ENCODE measurements around the gene PTPRQ. TPM values are rescaled to one million over a fixed set of nuclear protein-coding genes. Genes with fewer than 3 reads are reported as not detected.

The PTPRQ gene
- total and polyA plus RNA-seq, 9 of the 15 experiments (the other 6 are each of a cell fraction or from before 2014, with no cell fraction given): not detected

GRCh38 chr12:80593766-80594165 is 149.7 kb downstream of the PTPRQ start:
- no peak for ATAC-seq
- ChIA-PET CTCF (ENCODE audit: low intra/inter-chr PET ratio) (no interaction called here), POLR2A (no interaction called here)
- in situ Hi-C loops (cut with MboI): no loop called here
- no peak for FAIRE-seq
- no peaks in the 10 kb centered on the region for H4K20me1 ChIP-seq (replicated peaks; ENCODE audit: control insufficient read depth, insufficient read depth, low read length)
- no peak overlapping the region for H3K4me3 ChIP-seq
- H3K36me3 ChIP-seq (ENCODE audit: control insufficient read depth, insufficient read depth, low read length): no peaks in the 10 kb centered on the region
- no TSS peak for BruUV-seq (replicated peaks)
- intact Hi-C loops (cut with micrococcal nuclease): no loop called here
- H3K9me1 ChIP-seq (ENCODE audit: control insufficient read depth, insufficient read depth, low read length): no peaks in the 10 kb centered on the region
- no peak overlapping the region for H3K27ac ChIP-seq (ENCODE audit: extremely low read depth, low read depth, low read length)
- no peak overlapping the region for H3K4me2 ChIP-seq (ENCODE audit: insufficient read depth, low read length)
- H3K27me3 ChIP-seq (ENCODE audit: control insufficient read depth in 2 of 2, insufficient read depth in 2 of 2, low read length in 2 of 2): no peaks in the 10 kb centered on the region
- DNase-seq (ENCODE audit: extremely low read depth in 1 of 4, low spot score in 3 of 4): no peak
- H2AFZ ChIP-seq (ENCODE audit: low read depth, low read length): no peak overlapping the region
- 0% methylated on average over 1 of the region's 1 CpG for WGBS (ENCODE audit: insufficient coverage, low coverage, missing lambda C conversion rate)
- H3K9me3 ChIP-seq (replicated peaks; ENCODE audit: control insufficient read depth, insufficient read depth, low read depth, low read length): no peaks in the 10 kb centered on the region
- H3K4me1 ChIP-seq (replicated peaks in 1 of 2; ENCODE audit: control insufficient read depth in 2 of 2, insufficient read depth in 2 of 2, low read length in 2 of 2): no peaks in the 10 kb centered on the region
- H3K9ac ChIP-seq (ENCODE audit: insufficient read depth in 1 of 2, low read depth in 2 of 2, low read length in 2 of 2): no peak overlapping the region
- H3K79me2 ChIP-seq (ENCODE audit: control insufficient read depth, insufficient read depth, low read length): no peaks in the 10 kb centered on the region
- TF ChIP-seq CREB3 (tag; conservative IDR thresholded peaks at IDR 0.05; ENCODE audit: low read depth) (no peak), NR1H2 (CRISPR knock-in tag; IDR thresholded peaks at IDR 0.05) (no peak), L3MBTL2 (IDR thresholded peaks at IDR 0.05) (no peak), NFIC (IDR thresholded peaks at IDR 0.05) (no peak)

GRCh38 chr12:80596509-80596908 is 152.5 kb downstream of the PTPRQ start:
- Histone ChIP-seq H2AFZ (ENCODE audit: low read depth, low read length) (no peak overlapping the region), H3K27ac (ENCODE audit: extremely low read depth, low read depth, low read length) (no peak overlapping the region), H3K9ac (ENCODE audit: insufficient read depth in 1 of 2, low read depth in 2 of 2, low read length in 2 of 2) (no peak overlapping the region), H3K27me3 (ENCODE audit: control insufficient read depth in 2 of 2, insufficient read depth in 2 of 2, low read length in 2 of 2) (no peaks in the 10 kb centered on the region), H3K79me2 (ENCODE audit: control insufficient read depth, insufficient read depth, low read length) (no peaks in the 10 kb centered on the region), H3K9me1 (ENCODE audit: control insufficient read depth, insufficient read depth, low read length) (no peaks in the 10 kb centered on the region), H3K4me1 (replicated peaks in 1 of 2; ENCODE audit: control insufficient read depth in 2 of 2, insufficient read depth in 2 of 2, low read length in 2 of 2) (no peaks in the 10 kb centered on the region), H3K36me3 (ENCODE audit: control insufficient read depth, insufficient read depth, low read length) (no peaks in the 10 kb centered on the region), H4K20me1 (replicated peaks; ENCODE audit: control insufficient read depth, insufficient read depth, low read length) (no peaks in the 10 kb centered on the region), H3K4me2 (ENCODE audit: insufficient read depth, low read length) (no peak overlapping the region), H3K9me3 (replicated peaks; ENCODE audit: control insufficient read depth, insufficient read depth, low read depth, low read length) (no peaks in the 10 kb centered on the region), H3K4me3 (no peak overlapping the region)
- BruUV-seq (replicated peaks): no TSS peak
- CTCF ChIA-PET (ENCODE audit: low intra/inter-chr PET ratio): no interaction called here
- DNase-seq (ENCODE audit: extremely low read depth in 1 of 4, low spot score in 3 of 4) (no peak), FAIRE-seq (no peak), ATAC-seq (no peak)
- intact Hi-C loops (cut with micrococcal nuclease): no loop called here
- POLR2A ChIA-PET: no interaction called here
- in situ Hi-C loops (cut with MboI): no loop called here
- TF ChIP-seq CBFB (CRISPR knock-in tag; IDR thresholded peaks at IDR 0.05) (no peak), ZNF668 (CRISPR knock-in tag; IDR thresholded peaks at IDR 0.05) (no peak), ZFP36 (IDR thresholded peaks at IDR 0.05; ENCODE audit: low read depth, low read length, partially characterized antibody) (no peak), ZNF41 (CRISPR knock-in tag; conservative IDR thresholded peaks at IDR 0.05) (no peak), ZNF140 (CRISPR knock-in tag; IDR thresholded peaks at IDR 0.05) (no peak), SP2 (IDR thresholded peaks at IDR 0.05; ENCODE audit: extremely low read depth, low read depth, low read length, poor library complexity, severe bottlenecking) (no peak), MBD2 (IDR thresholded peaks at IDR 0.05; ENCODE audit: borderline replicate concordance, low read depth) (no peak), ZNF644 (tag; IDR thresholded peaks at IDR 0.05; ENCODE audit: low read depth) (no peak), HMGN3 (IDR thresholded peaks at IDR 0.05; ENCODE audit: borderline replicate concordance, extremely low read depth, insufficient read length, low read depth, low read length) (no peak), ZNF280A (IDR thresholded peaks at IDR 0.05; ENCODE audit: low read depth, partially characterized antibody) (no peak), ARHGAP35 (IDR thresholded peaks at IDR 0.05; ENCODE audit: partially characterized antibody) (no peak)

Data from K562 (cell line).